ENCODE results near the gene FRS2. TPM values are rescaled to one million over a fixed set of nuclear protein-coding genes. Genes with fewer than 3 reads are reported as not detected.

FRS2 gene, protein sequence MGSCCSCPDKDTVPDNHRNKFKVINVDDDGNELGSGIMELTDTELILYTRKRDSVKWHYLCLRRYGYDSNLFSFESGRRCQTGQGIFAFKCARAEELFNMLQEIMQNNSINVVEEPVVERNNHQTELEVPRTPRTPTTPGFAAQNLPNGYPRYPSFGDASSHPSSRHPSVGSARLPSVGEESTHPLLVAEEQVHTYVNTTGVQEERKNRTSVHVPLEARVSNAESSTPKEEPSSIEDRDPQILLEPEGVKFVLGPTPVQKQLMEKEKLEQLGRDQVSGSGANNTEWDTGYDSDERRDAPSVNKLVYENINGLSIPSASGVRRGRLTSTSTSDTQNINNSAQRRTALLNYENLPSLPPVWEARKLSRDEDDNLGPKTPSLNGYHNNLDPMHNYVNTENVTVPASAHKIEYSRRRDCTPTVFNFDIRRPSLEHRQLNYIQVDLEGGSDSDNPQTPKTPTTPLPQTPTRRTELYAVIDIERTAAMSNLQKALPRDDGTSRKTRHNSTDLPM
- total RNA-seq, result 10 to 100 TPM; 39.9 to 70.6 (median 59.1) TPM

DNA sequence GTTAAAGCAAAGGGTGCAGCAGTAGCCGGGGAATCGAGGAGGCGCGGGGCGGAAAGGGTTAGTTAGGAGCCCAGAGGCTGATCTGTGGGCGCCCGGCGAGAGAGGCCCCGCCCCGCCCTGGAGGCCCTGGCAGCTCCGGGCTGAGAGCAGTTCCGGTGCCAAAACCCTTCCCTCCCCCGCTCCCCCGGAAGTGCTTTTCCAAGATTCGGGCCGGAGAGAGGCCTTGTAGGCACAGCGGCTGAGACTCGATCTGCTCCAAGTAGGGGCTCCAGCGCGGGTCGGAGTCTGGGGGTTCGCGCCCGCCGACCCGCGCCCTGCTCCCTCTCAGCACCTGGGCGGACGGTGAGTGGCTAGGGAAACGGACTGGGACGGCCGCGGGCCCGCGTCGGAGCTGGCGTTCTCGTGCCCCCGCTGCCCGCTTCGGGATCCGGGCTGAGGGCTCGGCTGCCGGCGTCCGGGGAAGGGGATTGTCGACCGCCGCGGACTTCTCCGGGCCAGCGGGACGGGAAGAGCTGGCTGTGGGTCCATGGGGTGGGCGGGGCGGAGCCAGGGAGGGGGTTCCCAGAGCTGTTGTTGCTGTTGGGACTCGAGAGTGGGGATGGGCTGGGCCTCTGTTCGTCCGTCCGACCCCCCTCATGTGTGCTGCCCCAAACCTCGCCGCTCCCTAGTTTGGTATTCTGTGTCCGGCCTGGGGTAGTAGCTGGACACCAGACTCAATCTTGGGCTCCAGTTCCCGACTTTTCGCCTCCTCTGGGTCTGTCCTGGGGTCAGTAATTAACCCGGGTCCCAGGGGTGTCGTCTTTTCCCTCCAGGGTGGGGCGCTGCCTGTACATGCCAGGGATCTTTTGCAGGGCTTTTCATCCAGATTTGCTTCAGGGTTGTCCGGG, at the start of gene FRS2:
Gene FRS2, plus strand, starts transcription at position 200 of the 887 bp plus-strand sequence. CDS start 98,643 bp downstream, outside the sequence.
- TF ChIP-seq, protein P1, sequence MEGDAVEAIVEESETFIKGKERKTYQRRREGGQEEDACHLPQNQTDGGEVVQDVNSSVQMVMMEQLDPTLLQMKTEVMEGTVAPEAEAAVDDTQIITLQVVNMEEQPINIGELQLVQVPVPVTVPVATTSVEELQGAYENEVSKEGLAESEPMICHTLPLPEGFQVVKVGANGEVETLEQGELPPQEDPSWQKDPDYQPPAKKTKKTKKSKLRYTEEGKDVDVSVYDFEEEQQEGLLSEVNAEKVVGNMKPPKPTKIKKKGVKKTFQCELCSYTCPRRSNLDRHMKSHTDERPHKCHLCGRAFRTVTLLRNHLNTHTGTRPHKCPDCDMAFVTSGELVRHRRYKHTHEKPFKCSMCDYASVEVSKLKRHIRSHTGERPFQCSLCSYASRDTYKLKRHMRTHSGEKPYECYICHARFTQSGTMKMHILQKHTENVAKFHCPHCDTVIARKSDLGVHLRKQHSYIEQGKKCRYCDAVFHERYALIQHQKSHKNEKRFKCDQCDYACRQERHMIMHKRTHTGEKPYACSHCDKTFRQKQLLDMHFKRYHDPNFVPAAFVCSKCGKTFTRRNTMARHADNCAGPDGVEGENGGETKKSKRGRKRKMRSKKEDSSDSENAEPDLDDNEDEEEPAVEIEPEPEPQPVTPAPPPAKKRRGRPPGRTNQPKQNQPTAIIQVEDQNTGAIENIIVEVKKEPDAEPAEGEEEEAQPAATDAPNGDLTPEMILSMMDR (IDR thresholded peaks at IDR 0.05), result peak in 2 of 4 experiments; percentile 25 to 71
- peak; percentile 64 to 79 for TF ChIP-seq POLR2A (IDR thresholded peaks at IDR 0.05)
- TF ChIP-seq POLR2AphosphoS5 (IDR thresholded peaks at IDR 0.05), result peak; percentile 89
- no peak for TF ChIP-seq EP300 (IDR thresholded peaks at IDR 0.05)
- Histone ChIP-seq H3K36me3 (no peaks in the 10 kb centered on the region), H3K4me3 (peak within 1 kb of the TSS; percentile 73 to 92), H3K9me3 (no peaks in the 10 kb centered on the region), H3K4me1 (peaks cover 4 to 51% (median 31%) of the 10 kb centered on the region in 3 donors), H3K27ac (peak within 1 kb of the TSS; percentile 68 to 97 (median 94)), H3K27me3 (no peaks in the 10 kb centered on the region)
- 0% methylated on average over 9 to 13 of the region's 68 CpGs for WGBS, 2 donors (ENCODE audit: low coverage in 1 of 2)
- ATAC-seq, result peak; percentile 99

DNA sequence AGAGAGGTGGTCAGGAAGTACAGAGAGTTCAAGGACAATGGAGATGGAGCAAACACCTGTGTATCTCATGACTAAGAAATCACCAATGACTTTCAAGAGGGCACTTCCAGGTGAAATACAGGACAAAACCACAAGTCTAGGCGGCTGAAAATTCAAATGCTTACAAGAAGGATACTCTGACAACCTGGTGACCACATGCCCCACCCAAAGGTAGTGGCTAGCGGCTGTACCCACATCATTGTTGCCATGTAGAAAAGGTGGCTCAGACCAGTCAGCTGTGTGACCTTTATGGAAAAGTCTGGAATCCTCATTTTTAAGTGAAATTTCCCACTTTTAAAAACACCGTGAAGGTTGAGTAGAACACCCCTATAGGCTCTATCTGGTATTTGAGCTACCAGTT, 48.6 kb upstream of the FRS2 start:
- no peak for ATAC-seq
- Histone ChIP-seq H3K27ac (no peak overlapping the region), H3K4me3 (no peak overlapping the region)

DNA sequence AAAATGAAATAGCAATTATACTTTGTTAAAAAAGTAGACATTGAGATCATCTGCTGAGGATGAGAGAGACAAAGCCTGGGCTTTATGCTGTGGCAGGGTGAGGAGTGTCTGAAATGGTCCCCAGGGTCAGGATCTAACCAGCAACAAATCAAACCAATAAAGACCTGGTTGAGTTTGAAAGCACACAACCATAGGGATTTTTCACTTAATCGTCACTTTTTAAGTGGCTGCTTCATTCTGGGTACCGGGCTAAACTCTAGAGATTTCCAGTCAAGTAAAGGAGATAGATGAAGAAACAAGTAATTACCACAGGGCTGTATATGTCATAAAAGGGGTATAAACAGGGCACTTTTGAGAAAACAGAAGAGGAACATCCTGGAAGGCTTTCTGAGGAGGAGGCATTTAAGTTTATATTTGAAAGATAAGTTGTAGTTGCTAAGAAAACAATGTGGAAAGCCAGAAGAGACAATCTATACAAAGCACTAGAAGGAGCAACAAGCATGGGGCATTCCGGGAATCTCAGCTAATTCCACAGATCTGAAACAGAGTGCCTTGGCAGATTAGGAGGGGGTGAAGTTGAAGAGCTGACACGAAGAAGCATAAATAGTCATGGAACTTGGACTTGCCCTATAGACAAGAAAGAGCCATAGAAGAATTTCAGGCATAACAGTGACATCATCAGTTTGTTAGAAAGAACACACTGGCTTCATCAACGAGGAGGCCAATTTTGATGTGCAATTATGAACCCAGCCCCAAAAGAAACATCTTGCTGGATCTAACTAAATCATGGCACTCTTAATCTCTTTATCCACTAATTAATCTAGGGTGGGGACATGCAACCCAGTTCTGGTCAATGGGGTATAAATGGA, 46.9 kb upstream of the FRS2 start:
- Histone ChIP-seq H3K9me3 (no peaks in the 10 kb centered on the region), H3K27ac (no peak overlapping the region), H3K4me1 (no peaks in the 10 kb centered on the region), H3K4me3 (no peak overlapping the region), H3K36me3 (no peaks in the 10 kb centered on the region), H3K27me3 (no peaks in the 10 kb centered on the region)
- WGBS, 2 donors (ENCODE audit: low coverage in 1 of 2), result 61 to 63% methylated on average over 4 to 5 of the region's 5 CpGs
- TF ChIP-seq EP300 (IDR thresholded peaks at IDR 0.05) (no peak), POLR2AphosphoS5 (IDR thresholded peaks at IDR 0.05) (no peak), POLR2A (IDR thresholded peaks at IDR 0.05) (no peak)
- TF ChIP-seq, protein P1 (IDR thresholded peaks at IDR 0.05), result no peak
- ATAC-seq, result no peak

More for the DNA sequence above, 48.6 kb upstream of the FRS2 start:
- H3K36me3 ChIP-seq, result no peaks in the 10 kb centered on the region
- no peaks in the 10 kb centered on the region for H3K27me3 ChIP-seq
- TF ChIP-seq, protein P1 (IDR thresholded peaks at IDR 0.05), result no peak
- TF ChIP-seq POLR2A (IDR thresholded peaks at IDR 0.05) (no peak), POLR2AphosphoS5 (IDR thresholded peaks at IDR 0.05) (no peak), EP300 (IDR thresholded peaks at IDR 0.05) (no peak)
- WGBS, 2 donors (ENCODE audit: low coverage in 1 of 2), result 93 to 94% methylated on average over 3 of the region's 3 CpGs
- H3K9me3 ChIP-seq, result no peaks in the 10 kb centered on the region
- H3K4me1 ChIP-seq, result peaks cover 0 to under 1% (median 0%) of the 10 kb centered on the region in 3 donors

DNA sequence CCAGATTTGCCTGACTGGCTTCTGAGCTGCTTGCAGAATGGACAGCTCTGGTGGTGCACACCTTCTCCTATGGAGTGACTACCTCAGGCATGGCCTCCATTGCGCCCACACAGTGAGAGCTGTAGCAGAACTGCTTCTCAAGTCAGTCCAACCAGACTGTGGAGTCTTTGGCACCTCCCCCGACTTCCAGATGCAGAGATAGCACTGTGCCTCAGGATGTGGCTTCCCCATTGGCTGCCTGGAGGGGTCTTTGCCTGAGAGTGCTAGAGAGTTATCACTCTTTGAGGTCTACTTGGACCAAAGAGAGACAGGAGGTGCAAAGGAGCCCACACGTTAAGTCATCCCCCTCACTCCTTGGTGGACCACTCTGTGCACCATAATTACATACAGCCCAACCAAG, 44.8 kb upstream of the FRS2 start:
- no peak overlapping the region for H3K4me3 ChIP-seq
- peaks cover 0 to under 1% (median 0%) of the 10 kb centered on the region in 3 donors for H3K4me1 ChIP-seq
- H3K36me3 ChIP-seq, result no peaks in the 10 kb centered on the region
- 100% methylated on average over 1 to 2 of the region's 3 CpGs for WGBS, 2 donors (ENCODE audit: low coverage in 1 of 2)
- no peak for ATAC-seq
- H3K9me3 ChIP-seq, result no peaks in the 10 kb centered on the region
- no peaks in the 10 kb centered on the region for H3K27me3 ChIP-seq
- H3K27ac ChIP-seq, result no peak overlapping the region
- TF ChIP-seq POLR2AphosphoS5 (IDR thresholded peaks at IDR 0.05) (no peak), EP300 (IDR thresholded peaks at IDR 0.05) (no peak), POLR2A (IDR thresholded peaks at IDR 0.05) (no peak)
- TF ChIP-seq, protein P1 (IDR thresholded peaks at IDR 0.05), result no peak

Data from gastroesophageal sphincter (tissue), 4 donors.